Activated naive CD8-positive, alpha-beta T cell treated with anti-CD3 and anti-CD28 coated beads, Interleukin-2, amount 50 U/mL, for 16 hours (primary cell): Measurements from ENCODE around the gene SMARCA4.
"Not testable (repeated sequence)": the region's sequence is repeated elsewhere in the genome, so short reads cannot be mapped to it uniquely, and the experiment has no call there.

ENCODE experiments used
- DNase-seq: peaks from one replicate; pipeline ENCODE4 v3.0.0-alpha.2; 2020; ENCODE audit warnings: low read depth, low spot score

SMARCA4 gene

DNA sequence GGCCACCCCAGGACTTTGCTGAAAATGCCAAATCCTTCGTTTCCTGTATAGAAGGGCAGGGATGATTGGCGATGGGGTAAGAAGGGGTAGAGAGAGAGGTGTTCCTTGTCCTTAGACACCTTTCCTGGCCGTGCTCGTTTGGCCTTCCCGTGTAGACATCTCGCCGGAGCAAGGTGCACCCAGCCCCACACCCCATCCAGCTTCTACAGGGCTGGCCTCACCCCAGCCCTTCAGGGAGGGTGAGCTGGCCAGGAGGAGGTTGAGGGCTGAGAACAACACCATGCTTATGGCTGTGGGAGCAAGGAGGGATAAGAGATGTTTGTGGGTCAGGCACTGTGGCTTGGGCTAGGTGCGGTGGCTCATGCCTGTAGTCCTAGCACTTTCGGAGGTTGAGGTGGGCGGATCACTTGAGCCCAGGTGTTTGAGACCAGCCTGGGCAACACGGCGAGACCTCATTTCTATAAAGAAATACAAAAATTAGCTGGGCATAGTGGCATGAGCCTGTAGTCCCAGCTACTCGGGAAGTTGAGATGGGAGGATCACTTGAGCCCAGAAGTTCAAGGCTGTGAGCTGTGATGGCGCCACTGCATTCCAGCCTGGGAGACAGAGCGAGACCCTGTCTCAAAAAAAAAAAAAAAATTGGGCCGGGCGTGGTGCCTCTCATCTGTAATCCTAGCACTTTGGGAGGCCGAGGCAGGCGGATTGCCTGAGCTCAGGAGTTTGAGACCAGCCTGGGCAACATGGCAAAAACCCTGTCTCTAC is 15.5 kb downstream of the SMARCA4 start:
- DNase-seq: no peak

DNA sequence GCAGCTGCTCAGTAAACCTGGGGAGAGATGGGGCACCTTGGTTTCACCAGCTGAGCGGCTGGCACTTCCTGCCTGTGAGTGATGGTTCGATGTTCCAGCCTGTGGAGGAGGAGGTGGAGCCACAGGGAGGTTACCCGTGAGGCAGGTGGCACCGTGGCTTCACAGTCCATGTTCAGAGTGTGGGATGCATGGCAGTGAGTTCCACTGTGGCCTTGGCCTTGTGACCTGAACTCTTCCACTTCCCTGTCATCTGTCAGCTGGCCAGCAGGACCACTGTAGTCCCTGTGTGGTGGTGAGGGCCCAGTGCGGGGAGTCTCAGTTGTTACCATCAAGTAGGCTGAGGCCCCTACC is 16.9 kb downstream of the SMARCA4 start:
- DNase-seq: no peak

DNA sequence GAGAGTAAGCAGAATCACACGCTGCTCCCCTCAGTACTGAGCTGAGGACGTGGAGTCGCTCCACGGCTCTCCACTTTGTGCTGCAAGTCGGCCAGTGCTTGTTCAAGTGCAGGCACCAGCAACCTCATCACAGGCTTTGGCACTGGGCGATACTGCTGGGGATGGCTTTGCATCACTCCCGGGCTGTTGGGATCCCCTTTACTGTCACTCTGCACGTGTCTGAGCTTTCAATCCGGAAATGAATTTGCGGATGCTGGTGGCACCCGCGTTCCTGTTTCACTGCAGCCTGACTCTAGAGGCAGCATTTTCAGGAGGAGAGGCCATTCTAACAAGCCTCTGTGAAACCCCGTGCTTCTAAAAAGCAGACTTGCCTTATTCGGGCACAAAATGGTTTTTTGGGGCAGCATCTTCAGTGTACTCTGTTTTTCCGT is 19.1 kb downstream of the SMARCA4 start:
- DNase-seq: no peak

DNA sequence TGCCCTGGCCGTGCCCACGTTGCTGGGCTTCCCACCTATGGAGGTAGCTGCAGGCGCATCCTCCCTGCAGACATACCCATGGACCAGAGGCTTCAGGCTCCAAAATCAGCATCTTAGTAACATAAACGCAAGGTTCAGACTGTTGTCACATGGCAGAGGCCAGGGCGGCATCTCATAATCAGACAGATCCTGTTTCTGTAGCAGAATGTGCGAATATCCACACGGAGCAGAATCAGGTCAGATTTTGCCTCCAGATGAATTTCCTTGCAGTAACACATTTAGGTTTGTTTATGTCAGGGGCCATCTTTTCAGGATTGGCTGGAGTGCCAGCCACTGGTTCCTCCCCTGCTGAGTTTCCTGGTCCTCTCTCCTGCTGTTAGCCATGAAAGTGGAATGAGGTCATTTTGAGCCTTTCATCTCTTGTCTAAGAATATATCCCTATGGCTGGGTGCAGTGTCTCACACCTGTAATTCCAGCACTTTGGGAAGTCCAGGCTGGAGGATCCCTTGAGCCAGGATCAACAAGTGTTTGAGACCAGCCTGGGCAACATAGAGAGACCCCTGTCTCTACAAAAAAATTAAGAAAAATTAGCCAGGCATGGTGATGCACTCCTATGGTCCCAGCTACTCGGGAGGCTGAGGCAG is 20.5 kb downstream of the SMARCA4 start:
- no peak for DNase-seq

DNA sequence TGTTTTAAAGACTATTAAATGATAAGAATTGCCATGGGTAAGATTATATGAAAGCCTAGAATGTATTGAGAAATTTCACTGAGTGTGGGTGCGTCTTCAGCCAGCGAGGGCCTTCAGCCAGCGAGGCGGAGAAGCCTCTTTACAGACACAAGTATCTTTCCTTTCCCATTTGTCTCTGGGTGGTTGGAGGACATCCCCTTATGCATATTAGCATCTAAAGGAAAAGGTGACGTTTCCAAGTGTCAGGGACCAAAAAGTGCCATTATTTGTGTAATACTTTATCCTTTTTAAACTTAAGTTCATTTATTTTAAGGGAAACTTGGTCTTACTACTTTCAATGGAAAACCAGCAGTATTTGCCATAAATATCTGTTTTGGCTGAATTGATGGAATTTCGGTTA is 22.2 kb downstream of the SMARCA4 start:
- DNase-seq: no peak

DNA sequence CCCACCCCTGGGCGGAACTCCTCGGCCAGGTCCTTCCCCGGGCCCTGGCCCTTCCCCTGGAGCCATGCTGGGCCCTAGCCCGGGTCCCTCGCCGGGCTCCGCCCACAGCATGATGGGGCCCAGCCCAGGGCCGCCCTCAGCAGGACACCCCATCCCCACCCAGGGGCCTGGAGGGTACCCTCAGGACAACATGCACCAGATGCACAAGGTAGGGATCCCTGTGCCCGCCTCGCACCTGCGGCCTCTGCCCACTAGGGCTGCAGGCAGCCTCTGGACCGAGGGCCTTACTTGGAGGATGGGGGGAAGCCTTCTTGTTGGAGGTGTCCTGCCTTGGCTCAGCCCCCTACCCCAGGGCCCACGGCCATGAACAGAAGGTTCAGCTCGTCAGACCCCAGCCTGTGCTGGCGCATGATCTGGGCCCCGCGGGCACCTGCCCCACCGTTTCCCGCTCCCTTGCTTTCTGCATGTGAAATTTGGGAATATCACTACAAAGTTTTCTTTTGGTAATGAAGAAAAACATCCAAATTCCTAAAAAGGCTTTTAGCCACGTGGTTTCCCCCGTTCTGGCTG is 23.4 kb downstream of the SMARCA4 start:
- no peak for DNase-seq

DNA sequence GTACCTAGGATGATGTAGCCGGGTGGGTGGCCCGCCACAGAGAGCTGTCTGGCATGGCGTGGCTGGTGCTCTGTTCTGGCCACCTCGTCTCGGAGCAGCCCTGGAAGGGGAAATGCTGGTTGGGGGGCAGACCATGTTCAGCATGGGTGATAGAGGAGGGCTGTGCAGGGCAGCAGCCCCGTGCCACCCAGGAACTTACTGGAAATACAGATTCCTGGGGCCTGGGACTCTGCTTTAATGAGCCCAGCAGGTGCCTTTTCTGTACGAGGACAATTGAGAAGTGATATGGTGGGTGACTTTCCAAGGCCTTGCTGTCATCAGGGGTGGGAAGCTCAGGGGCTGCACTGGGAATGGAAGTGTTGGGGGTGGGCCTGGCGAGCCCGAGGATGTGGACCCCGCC is 24.7 kb downstream of the SMARCA4 start:
- no peak for DNase-seq

DNA sequence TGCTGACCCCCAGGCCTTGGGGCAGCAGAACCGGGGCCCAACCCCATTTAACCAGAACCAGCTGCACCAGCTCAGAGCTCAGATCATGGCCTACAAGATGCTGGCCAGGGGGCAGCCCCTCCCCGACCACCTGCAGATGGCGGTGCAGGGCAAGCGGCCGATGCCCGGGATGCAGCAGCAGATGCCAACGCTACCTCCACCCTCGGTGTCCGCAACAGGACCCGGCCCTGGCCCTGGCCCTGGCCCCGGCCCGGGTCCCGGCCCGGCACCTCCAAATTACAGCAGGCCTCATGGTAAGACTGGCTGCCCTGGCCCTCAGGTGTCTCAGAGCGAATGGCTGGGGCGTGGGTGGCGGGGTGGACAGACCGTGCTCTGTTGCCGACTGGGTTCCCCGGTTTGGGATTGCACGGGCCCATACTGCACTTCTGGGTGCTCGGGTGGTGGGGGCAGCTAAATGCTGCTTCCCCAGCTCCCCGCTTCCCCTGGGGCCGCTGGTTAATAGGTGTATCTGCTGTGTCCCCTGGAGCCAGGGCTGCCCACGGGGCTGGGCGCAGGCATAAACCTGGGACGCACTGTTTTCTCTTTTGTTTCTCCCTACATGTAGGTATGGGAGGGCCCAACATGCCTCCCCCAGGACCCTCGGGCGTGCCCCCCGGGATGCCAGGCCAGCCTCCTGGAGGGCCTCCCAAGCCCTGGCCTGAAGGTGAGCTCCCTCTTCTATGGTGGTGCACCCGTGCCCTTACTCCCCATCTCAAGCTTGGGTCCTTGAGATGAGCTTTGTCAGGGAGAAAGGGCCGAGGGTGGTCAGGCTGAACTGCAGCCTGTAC is 25.7 kb downstream of the SMARCA4 start:
- no peak for DNase-seq

DNA sequence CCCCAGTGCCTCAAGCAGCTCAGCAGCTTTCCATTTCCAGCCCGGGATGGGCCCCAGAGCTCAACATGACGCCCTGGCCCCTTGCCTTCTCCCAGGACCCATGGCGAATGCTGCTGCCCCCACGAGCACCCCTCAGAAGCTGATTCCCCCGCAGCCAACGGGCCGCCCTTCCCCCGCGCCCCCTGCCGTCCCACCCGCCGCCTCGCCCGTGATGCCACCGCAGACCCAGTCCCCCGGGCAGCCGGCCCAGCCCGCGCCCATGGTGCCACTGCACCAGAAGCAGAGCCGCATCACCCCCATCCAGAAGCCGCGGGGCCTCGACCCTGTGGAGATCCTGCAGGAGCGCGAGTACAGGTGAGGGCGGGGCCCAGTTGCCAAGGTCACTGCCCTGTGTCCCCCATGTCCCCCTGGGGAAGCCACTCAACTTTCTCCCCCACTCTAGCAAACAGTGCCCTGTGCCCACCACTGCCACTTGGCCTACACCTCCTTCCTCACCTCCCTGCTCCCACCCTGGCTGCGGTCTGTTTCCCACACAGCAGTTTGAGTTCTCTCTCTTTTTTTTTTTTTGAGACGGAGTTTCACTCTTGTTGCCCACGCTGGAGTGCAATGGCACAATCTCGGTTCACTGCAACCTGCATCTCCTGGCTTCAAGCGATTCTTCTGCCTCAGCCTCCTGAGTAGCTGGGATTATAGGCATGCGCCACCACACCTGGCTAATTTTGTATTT is 26.9 kb downstream of the SMARCA4 start:
- DNase-seq: no peak

DNA sequence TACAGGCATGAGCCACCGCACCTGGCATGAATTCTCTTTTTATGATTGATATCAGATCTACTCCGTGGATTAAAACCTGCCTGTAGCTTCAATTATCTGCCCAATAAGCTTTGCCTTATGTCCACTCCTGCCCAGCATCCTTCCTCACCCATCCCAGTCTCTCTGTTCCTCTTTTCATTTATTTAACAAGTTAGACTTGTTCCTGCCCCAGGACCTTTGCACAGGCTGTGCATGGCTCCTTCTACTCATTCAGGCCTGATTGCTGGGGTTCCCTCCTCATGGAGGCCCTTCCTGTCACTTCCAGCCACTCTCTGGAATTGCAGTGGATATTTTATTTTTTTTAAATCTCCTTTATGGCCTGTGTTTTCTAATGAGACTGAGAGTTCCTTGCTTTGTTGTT is 27.6 kb downstream of the SMARCA4 start:
- no peak for DNase-seq

DNA sequence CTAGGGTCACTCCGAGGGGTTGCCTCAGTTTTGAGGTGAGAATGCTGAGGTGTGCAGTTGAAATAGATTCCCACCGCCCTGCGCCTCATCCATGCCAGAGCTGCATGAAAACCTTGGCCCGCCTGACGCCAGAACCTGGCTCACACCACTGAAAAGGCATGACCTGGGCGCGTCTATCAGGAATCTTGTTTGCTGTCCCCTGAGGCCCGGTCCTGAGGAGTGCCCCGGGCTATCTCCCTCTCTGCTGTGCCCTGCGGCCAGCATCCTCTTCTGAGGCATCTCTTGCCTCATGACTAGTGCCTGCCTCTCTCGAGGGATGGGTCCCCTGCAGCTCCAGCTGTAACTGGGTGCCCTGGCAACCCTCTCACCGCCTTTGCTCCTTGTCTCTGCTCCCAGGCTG is 28.1 kb downstream of the SMARCA4 start:
- DNase-seq: no peak

DNA sequence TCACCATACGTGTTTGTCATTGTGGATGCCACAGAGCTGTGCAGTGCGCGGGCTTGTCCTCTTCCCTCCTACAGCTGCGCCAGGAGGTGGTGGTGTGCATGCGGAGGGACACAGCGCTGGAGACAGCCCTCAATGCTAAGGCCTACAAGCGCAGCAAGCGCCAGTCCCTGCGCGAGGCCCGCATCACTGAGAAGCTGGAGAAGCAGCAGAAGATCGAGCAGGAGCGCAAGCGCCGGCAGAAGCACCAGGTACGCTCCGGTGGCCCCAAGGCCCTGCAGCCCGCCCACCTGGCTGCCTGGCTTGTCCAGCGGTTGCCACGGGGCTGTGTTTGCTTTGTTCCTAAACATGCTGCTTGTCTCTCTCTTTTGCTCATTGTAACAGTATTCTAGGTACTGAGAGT is 30.2 kb downstream of the SMARCA4 start:
- DNase-seq: no peak

DNA sequence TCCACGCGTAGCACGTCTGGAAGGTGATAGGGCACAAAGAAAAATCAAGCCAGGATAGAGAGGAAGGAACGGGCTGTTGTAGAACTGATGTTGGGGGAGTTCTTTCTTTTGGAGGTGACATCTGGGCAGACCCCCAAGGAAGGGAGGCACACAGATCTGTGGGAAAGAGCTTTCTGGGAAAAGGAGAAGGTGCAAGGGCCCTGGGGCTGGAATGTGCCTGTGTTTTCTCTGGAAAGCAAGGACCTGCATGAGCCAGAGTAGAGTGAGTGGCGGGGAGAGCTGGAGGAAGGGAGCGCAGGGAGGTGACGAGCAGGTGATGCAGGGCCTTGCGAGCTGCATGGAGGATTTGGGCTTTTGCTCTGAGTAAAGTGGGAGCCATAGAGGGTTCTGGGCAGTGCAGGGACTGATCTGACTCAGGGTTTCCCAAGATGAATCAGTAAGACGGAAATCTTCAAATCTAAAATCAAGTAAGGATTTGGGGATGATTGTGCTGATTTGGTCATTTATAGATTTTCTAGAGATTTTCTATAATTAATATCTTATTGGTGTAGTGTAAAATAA is 30.8 kb downstream of the SMARCA4 start:
- no peak for DNase-seq

DNA sequence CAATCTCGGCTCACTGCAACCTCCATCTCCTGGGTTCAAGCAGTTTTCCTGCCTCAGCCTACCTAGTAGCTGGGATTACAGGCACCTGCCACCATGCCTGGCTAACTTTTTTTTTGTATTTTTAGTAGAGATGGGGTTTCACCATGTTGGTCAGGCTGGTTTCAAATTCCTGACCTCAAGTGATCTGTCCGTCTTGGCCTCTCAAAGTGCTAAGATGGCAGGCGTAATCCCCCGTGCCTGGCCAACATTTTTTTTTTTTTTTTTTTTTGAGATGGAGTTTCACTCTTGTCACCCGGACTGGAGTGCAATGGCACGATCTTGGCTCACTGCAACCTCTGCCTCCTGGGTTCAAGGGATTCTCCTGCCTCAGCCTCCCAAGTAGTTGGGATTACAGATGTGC is 31.3 kb downstream of the SMARCA4 start:
- DNase-seq: not testable (repeated sequence)

DNA sequence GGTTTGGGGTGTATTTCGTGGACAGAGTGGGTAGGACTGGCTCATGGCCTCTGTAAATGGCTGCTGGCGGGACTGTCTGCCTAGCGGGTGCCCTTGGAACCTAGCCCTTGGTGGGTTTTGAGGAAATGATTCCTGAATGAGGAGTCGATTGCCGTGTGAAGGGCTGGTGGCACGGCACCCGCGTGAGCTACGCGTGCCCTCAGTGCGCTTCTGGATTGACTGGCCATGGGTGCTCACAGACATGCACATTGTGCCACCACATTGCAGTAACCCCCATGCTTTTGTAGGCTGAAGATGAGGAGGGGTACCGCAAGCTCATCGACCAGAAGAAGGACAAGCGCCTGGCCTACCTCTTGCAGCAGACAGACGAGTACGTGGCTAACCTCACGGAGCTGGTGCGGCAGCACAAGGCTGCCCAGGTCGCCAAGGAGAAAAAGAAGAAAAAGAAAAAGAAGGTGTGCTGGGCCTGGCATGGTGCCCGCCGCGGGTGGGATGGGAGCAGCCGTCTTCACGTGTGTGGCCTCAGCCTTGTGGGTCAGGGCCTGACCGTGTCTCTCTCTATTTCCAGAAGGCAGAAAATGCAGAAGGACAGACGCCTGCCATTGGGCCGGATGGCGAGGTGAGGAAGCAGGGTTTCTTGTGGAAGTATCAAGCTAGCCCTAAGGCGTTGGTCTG is 35.2 kb downstream of the SMARCA4 start:
- no peak for DNase-seq

DNA sequence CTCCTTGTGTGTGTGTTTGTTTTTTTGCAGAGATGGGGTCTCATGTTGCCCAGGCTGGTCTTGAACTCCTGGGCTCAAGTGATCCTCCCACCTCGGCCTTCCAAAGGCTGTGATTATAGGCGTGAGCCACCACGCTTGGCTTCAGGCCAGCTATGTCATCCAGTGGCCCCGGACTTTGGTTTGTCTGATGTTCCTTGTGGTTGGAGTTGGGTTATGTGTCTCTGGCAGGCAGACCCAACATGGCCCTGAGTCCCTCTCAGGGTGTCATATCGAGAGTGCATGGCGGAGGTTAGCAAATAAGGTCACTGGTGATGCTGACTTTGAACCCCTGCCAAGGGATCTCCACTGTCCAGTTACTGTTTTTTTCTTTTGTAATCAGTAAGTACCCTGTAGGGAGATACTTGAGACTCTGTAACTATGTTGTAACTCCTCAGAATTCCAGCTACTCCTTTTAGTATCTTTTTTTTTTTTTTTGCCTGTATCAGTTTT is 37.3 kb downstream of the SMARCA4 start:
- no peak for DNase-seq

DNA sequence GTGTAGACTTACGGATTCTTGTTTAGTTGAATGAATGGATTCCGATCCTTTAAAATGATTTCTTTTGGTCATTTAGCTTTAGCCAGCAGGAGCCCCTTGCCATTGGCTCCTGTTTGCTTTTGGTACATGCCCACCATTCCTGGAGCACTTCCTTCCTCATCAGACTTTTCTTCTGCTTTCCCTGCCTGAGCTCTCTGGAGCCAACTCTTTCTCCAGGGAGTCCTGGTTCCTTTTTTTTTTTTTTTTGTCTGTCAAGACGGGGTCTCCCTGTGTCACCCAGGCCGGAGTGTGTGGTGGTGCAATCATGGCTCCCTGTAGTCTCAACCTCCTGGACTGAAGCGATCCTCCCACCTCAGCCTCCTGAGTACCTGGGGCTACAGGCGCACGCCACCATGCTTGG is 37.8 kb downstream of the SMARCA4 start:
- no peak for DNase-seq

DNA sequence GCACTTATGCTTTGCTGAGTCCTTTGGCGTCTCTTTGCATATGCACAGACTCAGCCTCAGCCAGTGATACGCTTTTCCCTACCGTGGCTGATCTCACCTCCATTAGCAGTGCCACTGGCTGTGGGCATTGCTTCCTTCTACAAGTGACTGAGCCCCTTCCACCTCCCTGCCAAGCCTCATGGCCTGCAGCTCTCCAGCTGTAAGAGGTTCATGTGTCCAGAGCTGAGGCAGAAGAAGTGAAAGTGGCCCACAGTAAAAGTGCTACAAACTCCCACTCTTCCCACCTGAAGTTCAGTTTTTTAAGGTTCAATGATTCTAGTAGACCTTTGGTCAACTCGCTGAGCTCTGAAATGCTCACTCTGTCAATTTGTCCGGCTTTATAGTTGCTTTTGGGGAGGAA is 44.7 kb downstream of the SMARCA4 start:
- no peak for DNase-seq

DNA sequence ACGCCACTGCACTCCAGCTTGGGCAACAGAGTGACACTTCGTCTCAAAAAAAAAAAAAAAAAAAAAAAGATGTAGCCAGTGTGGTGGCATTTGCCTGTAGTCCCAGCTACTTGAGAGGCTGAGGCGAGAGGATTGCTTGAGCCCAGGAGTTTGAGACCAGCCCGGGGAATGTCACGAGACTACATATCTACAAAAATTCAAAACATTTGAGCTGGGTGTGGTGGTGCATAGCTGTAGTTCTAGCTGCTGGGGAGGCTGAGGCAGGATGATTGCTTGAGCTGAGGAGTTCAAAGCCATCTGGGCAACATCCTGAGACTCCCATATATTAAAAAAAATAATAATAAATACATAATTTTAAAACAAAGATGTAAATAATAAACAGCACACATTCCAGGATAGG is 46.6 kb downstream of the SMARCA4 start:
- DNase-seq: no peak

DNA sequence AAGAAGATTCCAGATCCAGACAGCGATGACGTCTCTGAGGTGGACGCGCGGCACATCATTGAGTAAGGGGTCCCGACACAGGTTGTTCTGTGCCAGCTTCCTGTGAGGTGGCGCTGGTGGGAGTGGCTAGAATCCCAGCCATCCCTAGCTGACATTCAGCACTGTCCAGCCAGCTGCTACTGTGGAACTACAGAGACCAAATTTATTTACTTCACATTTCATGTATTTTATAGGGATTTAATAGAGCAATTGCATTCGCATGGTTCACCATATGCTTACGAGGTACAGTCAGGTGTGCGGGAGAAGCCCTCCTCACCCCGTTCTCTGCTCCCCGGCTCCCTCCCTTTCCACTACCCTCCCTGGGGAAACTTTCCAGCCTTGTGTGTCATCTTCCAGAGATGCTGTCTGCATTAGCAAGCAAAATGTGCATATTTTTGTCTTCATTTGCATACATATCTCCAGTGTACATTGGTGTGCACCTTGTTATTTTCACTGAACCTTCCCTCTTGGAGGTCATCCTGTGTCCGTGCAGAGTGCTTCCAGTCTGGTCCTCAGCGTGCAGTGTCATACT is 47.2 kb downstream of the SMARCA4 start:
- DNase-seq: no peak
